GM10248 (cell line): Measurements from ENCODE around the gene NACC2.

Experiments
- CTCF ChIA-PET: fragments of 300-600 bp; sonication (Branson Sonifier 250); formaldehyde crosslinking; extraction: SDS; loops from one replicate; lab custom pipeline; 2021; ENCODE audit warnings: antibody characterized with exemption; lab: Yijun Ruan, JAX
- POLR2A ChIA-PET: fragments of 350-650 bp; sonication (Branson Sonifier 250); formaldehyde crosslinking; extraction: SDS; loops from one replicate; lab custom pipeline; 2020; ENCODE audit warnings: antibody characterized with exemption; lab: Yijun Ruan, JAX
- DNase-seq: peaks from one replicate; pipeline ENCODE4 v3.0.0; 2012; ENCODE audit errors: extremely low spot score
- CTCF ChIP-seq: IDR thresholded peaks from 2 replicates; pipeline ENCODE4 v1.5.1; 2012; ENCODE audit warnings: mild to moderate bottlenecking, low read depth; ENCODE audit errors: extremely low read depth, missing control alignments, control extremely low read depth

Gene NACC2

DNA sequence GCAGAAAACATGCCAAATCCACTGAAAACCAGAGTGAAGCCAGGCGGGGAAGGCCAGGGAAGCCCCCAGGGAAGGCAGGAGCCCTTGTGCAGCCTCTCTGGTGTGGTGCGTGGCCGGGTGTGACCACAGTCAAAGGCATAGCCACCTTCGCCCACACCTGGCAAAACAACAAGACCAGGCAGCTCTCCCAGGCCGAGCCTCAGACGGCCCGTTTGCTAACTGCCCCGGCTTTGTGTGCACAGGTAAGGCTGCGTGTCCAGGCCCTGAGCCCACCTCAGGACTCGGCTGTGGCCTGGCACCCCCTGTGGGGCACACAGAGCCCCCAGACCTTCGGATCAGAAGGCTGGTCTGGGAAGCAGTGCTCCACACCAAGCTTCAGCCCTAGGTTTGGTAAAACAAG lies 17.5 kb upstream of the NACC2 start:
- CTCF ChIA-PET = interaction anchor here (2.9 to 4.4 kb wide), 2 partner anchors 10 to 145 kb away, joined by 11 to 30 read pairs; no protein-coding TSS in a partner anchor

DNA sequence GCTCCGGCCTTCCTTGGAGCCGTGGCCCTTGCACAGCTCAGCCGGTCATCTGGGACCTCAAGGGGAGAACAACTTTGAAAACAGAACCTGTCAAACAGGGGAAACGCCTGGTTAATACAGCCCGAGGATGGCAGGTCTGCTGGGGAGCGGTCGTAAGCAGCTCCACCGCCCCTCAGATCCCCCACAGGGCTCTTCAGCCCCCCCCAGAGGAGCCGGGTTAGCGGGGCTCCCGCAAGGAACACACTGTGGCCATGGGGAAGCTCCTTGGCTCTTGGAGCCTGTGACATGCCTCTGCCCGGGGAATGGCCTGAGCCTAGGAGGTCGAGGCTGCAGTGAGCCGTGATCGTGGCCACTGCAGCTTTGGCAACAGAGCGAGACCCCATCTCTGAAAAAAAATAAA lies 16.8 kb upstream of the NACC2 start:
- ChIA-PET CTCF (interaction anchor here (1.5 to 4.4 kb wide), 4 partner anchors 11 to 144 kb away, joined by 3 to 30 read pairs (median 7); no protein-coding TSS in a partner anchor), POLR2A (no interaction called here)
- no peak for DNase-seq
- no peak for TF ChIP-seq CTCF

More for the DNA sequence above, 17.5 kb upstream of the NACC2 start:
- POLR2A ChIA-PET = no interaction called here
- no peak for TF ChIP-seq CTCF
- no peak for DNase-seq

- no peak for DNase-seq
- ChIA-PET CTCF (interaction anchor here (1.5 to 4.4 kb wide), 4 partner anchors 10 to 143 kb away, joined by 3 to 30 read pairs (median 7); no protein-coding TSS in a partner anchor), POLR2A (interaction anchor here (0.6 kb wide), 1 partner anchor 128 kb away, joined by 4 read pairs; no protein-coding TSS in a partner anchor)
- no peak for TF ChIP-seq CTCF
These were observed 16.1 kb upstream of the NACC2 start for GRCh38 chr9:136111190-136111589.

DNA sequence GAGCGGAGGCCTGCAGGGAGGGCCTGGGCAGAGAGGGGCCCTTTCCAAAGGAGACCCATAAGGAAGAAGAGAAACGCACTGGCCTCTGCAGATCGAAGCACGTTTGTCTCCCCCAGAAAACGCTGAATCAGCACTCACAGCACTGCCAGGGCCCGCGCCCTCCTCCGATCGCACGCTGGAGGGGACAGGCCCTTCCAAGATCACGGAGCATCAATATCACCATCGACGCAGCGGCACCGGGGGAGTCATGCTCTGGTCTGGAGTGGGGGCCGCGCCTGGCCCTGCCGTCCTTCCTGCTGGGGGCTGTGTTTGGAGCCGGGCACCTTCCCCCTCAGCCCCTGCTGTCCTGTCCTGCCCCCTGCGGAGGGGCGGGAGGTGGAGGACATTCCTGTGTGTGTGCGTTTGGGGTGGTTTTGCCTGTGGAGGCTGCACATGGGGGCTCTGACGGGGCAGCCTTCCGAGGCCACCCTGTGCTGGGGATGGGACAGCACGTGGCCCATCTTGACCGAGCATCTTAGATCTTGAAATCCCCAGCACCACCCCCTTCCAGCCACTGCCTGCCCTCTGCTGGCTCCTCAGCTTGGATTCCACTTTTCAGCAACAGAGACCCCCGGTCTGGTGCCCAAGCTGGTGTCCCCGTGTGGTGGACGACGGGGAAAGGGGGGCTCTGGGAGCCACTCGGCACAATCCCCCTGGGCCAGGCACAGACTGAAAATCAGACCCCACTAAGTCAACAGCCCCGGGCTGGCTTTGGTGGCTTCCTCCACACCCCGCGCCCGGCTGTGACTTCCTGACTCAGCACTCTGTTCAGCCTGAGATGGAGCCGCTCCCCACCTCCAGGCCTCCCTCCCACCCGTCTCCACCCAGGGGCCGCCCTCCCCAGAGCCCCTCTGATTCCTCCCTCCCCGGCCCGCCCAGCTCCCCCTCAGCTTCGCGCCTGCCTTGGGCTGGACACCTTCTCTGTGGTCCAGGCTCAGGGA lies 15.3 kb upstream of the NACC2 start:
- ChIA-PET POLR2A (interaction anchor here (0.9 kb wide), 1 partner anchor 18 kb away, joined by 3 read pairs; no protein-coding TSS in a partner anchor), CTCF (interaction anchor here (1.3 to 4.4 kb wide), 7 partner anchors 8 to 143 kb away, joined by 3 to 30 read pairs (median 7); partner anchors contain the start of gene TMEM250)
- peak; percentile 38 for TF ChIP-seq CTCF
- no peak for DNase-seq

DNA sequence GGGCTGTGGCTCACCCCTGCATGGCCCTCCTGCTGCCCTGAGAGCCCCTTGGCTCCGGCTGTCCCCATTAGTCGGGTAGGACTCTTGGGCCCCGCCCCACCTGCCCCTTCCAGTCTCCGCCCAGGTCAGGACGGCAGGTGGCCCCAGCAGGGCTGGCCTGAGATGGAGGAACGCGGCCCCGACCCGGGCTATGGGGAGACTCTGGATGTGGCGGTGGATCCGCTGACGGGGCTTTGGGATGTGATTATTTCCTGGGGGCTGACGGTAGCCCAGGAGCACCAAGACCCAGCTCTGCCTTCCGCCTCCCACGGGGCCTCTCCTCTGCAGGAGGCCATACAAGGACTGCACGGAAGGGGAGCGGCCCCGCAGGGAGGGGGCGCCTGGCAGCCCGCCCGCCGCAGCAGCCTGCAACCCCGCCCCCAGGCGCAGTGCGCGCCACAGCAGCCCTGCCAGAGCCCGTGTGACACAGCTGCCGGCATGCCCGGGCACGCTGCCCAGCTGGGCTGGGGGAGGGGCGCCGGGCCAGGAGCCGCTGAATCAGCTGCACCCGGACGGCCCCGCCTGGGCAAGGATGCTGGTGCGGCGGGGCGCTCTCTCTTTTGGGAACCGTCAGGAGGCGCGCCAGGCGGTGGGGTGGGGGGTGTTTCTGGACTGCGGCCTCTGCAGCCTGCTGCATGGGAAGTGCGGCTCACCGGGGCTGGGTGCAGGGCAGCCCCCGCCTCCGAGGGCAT lies 14.4 kb upstream of the NACC2 start:
- CTCF ChIA-PET = interaction anchor here (0.8 to 4.4 kb wide), 6 partner anchors 8 to 142 kb away, joined by 3 to 30 read pairs (median 6); partner anchors contain the start of gene TMEM250
- DNase-seq = peak; percentile 91
- no peak for TF ChIP-seq CTCF
- POLR2A ChIA-PET = interaction anchor here (0.7 to 0.9 kb wide), 2 partner anchors 9 to 19 kb away, joined by 3 read pairs; partner anchors contain the start of gene TMEM250
